Mesendoderm (in vitro differentiated cells): ENCODE measurements around the gene TYSND1.

Experiments
- DNase-seq: peaks from one replicate; pipeline ENCODE4 v3.0.0; 2013
- H2AK5ac ChIP-seq: 2 replicates; pipeline ENCODE4 v1.6.1; 2013; ENCODE audit warnings: low read length, inconsistent platforms
- H2BK120ac ChIP-seq: 2 replicates; pipeline ENCODE4 v1.6.1; 2013; ENCODE audit warnings: low read depth, mild to moderate bottlenecking, low read length, moderate library complexity, mixed read lengths
- H2BK15ac ChIP-seq: replicated peaks from 2 replicates; pipeline ENCODE4 v1.6.1; 2013; ENCODE audit warnings: low read depth, mild to moderate bottlenecking, moderate library complexity
- H2BK5ac ChIP-seq: 2 replicates; pipeline ENCODE4 v1.6.1; 2013; ENCODE audit warnings: low read length, inconsistent platforms
- H3K18ac ChIP-seq: 2 replicates; pipeline ENCODE4 v1.6.1; 2013; ENCODE audit warnings: mild to moderate bottlenecking, low read length, mixed read lengths
- H3K23ac ChIP-seq: one replicate; pipeline ENCODE4 v1.6.1; 2013; ENCODE audit warnings: low read length
- H3K27ac ChIP-seq: 2 replicates; pipeline ENCODE4 v1.5.1; 2013; ENCODE audit warnings: low read depth, mild to moderate bottlenecking, inconsistent platforms, low read length, moderate library complexity
- H3K27me3 ChIP-seq: 2 replicates; pipeline ENCODE4 v1.6.1; 2013; ENCODE audit warnings: low read length, control low read depth, mild to moderate bottlenecking, inconsistent platforms; ENCODE audit not compliant: insufficient read depth, poor library complexity
- H3K36me3 ChIP-seq: 2 replicates; pipeline ENCODE4 v1.6.1; 2013; ENCODE audit warnings: low read length, inconsistent platforms; ENCODE audit not compliant: control insufficient read depth, insufficient read depth
- H3K4ac ChIP-seq: one replicate; pipeline ENCODE4 v1.6.1; 2013; ENCODE audit warnings: low read depth, mild to moderate bottlenecking, low read length, moderate library complexity
- H3K4me1 ChIP-seq: 2 replicates; pipeline ENCODE4 v1.6.1; 2013; ENCODE audit warnings: low read depth, low read length, inconsistent platforms; ENCODE audit not compliant: control insufficient read depth
- H3K4me2 ChIP-seq: 2 replicates; pipeline ENCODE4 v1.6.1; 2013; ENCODE audit warnings: low read length
- H3K4me3 ChIP-seq: 2 replicates; pipeline ENCODE4 v1.5.1; 2013; ENCODE audit warnings: mild to moderate bottlenecking, low read length
- H3K56ac ChIP-seq: one replicate; pipeline ENCODE4 v1.6.1; 2013; ENCODE audit warnings: low read length
- H3K79me1 ChIP-seq: 2 replicates; pipeline ENCODE4 v1.6.1; 2013; ENCODE audit warnings: low read length, inconsistent platforms
- H3K79me2 ChIP-seq: 2 replicates; pipeline ENCODE4 v1.6.1; 2013; ENCODE audit warnings: mild to moderate bottlenecking, low read length; ENCODE audit not compliant: control insufficient read depth, insufficient read depth
- H3K9ac ChIP-seq: 2 replicates; pipeline ENCODE4 v1.6.1; 2013; ENCODE audit warnings: low read length, inconsistent platforms
- H4K5ac ChIP-seq: one replicate; pipeline ENCODE4 v1.6.1; 2013; ENCODE audit warnings: low read length
- H4K8ac ChIP-seq: one replicate; pipeline ENCODE4 v1.6.1; 2013; ENCODE audit warnings: low read depth, mild to moderate bottlenecking, control low read depth, low read length, moderate library complexity
- WGBS: extraction: QIAGEN DNeasy Blood & Tissue Kit; methylation state at CpG from one replicate; pipeline ENCODE4 v1.1.7; 2013; ENCODE audit warnings: low lambda C conversion rate, missing lambda C conversion rate; ENCODE audit not compliant: insufficient coverage; ENCODE audit errors: extremely low coverage; 5-methylcytosine and 5-hydroxymethylcytosine counted together

Gene TYSND1

DNA sequence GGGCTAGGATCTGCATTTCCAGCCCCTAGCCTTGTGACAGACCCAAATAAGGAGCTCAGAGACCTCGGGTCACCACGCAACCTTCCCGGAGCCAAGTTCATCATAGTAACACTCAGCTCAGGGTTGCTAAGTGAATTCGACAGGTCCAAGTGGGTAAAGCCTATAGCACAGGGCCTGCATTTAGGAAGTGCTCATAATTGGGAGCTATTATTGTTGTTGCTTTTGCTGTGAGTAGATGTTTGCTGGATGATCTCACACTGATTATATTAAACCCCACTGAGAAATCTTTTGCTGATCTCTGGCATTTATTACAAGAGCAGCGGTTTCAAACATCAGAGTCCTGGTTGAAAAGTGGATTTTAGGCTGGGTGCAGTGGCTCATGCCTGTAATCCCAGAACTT, 44.1 kb upstream of the TYSND1 start:
- no peak overlapping the region for H3K18ac ChIP-seq
- H2BK5ac ChIP-seq, result no peak overlapping the region
- H3K79me1 ChIP-seq, result no peaks in the 10 kb centered on the region
- no peak overlapping the region for H3K9ac ChIP-seq
- H4K5ac ChIP-seq, result no peak overlapping the region
- no peak overlapping the region for H3K4ac ChIP-seq
- H3K4me2 ChIP-seq, result no peak overlapping the region
- H2BK120ac ChIP-seq, result no peak overlapping the region
- H2AK5ac ChIP-seq, result no peak overlapping the region
- no CpG with 5 or more reads among the region's 5 CpGs for WGBS
- no peak overlapping the region for H4K8ac ChIP-seq
- no peak overlapping the region for H3K27ac ChIP-seq
- H3K27me3 ChIP-seq, result no peaks in the 10 kb centered on the region
- H3K36me3 ChIP-seq, result no peaks in the 10 kb centered on the region
- H3K4me3 ChIP-seq, result no peak overlapping the region
- no peaks in the 10 kb centered on the region for H3K79me2 ChIP-seq
- no peak overlapping the region for H3K56ac ChIP-seq
- no peaks in the 10 kb centered on the region for H3K4me1 ChIP-seq
- DNase-seq, result no peak
- H2BK15ac ChIP-seq, result no peak overlapping the region
- no peak overlapping the region for H3K23ac ChIP-seq

DNA sequence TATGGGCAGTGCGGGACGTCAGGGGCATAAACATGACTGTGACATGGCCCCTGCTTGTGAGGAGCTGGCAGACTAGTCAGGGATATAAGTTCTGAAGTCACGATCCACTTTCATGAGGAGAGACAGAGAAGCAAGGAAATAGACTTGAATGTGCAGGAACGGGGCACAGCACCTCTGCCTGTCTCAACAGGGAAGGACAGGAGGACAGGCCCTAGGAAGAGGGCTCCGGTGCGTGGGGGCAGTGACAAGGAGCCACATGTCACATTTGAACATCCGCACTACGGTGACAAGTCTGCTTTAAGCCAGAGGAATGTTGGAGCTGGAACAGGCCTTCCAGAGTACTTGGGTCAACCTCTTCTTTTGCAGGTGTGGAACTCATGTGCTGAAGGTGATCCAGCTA, 43.6 kb upstream of the TYSND1 start:
- DNase-seq, result no peak
- H3K27me3 ChIP-seq, result no peaks in the 10 kb centered on the region
- no peaks in the 10 kb centered on the region for H3K79me2 ChIP-seq
- no peak overlapping the region for H2AK5ac ChIP-seq
- no peak overlapping the region for H3K23ac ChIP-seq
- H3K27ac ChIP-seq, result no peak overlapping the region
- H3K79me1 ChIP-seq, result no peaks in the 10 kb centered on the region
- H3K4me3 ChIP-seq, result no peak overlapping the region
- no peaks in the 10 kb centered on the region for H3K36me3 ChIP-seq
- no peak overlapping the region for H2BK5ac ChIP-seq
- no peak overlapping the region for H3K9ac ChIP-seq
- no peaks in the 10 kb centered on the region for H3K4me1 ChIP-seq
- no peak overlapping the region for H3K4me2 ChIP-seq
- H2BK15ac ChIP-seq, result no peak overlapping the region
- no peak overlapping the region for H2BK120ac ChIP-seq
- no peak overlapping the region for H4K5ac ChIP-seq
- H3K18ac ChIP-seq, result no peak overlapping the region
- H4K8ac ChIP-seq, result no peak overlapping the region
- WGBS, result no CpG with 5 or more reads among the region's 8 CpGs
- no peak overlapping the region for H3K4ac ChIP-seq
- no peak overlapping the region for H3K56ac ChIP-seq

- DNase-seq, result no peak
- Histone ChIP-seq H4K8ac (no peak overlapping the region), H3K79me1 (no peaks in the 10 kb centered on the region), H3K9ac (no peak overlapping the region), H3K23ac (no peak overlapping the region), H3K4me3 (no peak overlapping the region), H3K27me3 (no peaks in the 10 kb centered on the region), H3K36me3 (no peaks in the 10 kb centered on the region), H2BK120ac (no peak overlapping the region), H2BK5ac (no peak overlapping the region), H2AK5ac (no peak overlapping the region), H3K56ac (no peak overlapping the region), H3K79me2 (no peaks in the 10 kb centered on the region), H4K5ac (no peak overlapping the region), H3K18ac (no peak overlapping the region), H3K4me1 (no peaks in the 10 kb centered on the region), H3K4me2 (no peak overlapping the region), H2BK15ac (no peak overlapping the region), H3K27ac (no peak overlapping the region), H3K4ac (no peak overlapping the region)
- WGBS, result no CpG with 5 or more reads among the region's 1 CpG
These were observed 42.3 kb upstream of the TYSND1 start for GRCh38 chr10:70188768-70189167.

DNA sequence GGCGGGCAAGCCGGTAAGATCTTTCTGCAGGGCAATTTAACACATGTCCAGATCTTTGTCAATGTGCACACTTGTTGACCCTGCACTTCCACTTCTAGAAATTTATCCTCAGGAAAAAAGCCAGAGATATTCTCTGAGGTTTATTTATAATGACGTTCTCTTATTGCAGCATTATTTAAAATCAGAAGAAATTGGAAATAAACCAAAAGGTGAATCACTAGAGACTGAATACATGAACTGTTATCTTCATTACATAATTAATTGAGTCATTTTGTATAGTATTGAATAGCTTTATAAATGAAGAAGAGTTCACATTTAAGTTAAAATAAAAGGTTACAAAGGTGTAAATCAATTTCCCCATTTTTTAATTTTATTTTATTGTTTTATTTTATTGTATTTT, 40.1 kb upstream of the TYSND1 start:
- Histone ChIP-seq H3K4ac (no peak overlapping the region), H3K4me3 (no peak overlapping the region), H3K18ac (no peak overlapping the region), H4K8ac (no peak overlapping the region), H3K4me2 (no peak overlapping the region), H3K79me1 (no peaks in the 10 kb centered on the region), H3K27me3 (no peaks in the 10 kb centered on the region), H3K4me1 (no peaks in the 10 kb centered on the region), H2BK120ac (no peak overlapping the region), H2AK5ac (no peak overlapping the region), H3K36me3 (no peaks in the 10 kb centered on the region), H4K5ac (no peak overlapping the region), H3K9ac (no peak overlapping the region), H2BK15ac (no peak overlapping the region), H3K23ac (no peak overlapping the region), H2BK5ac (no peak overlapping the region), H3K56ac (no peak overlapping the region), H3K79me2 (no peaks in the 10 kb centered on the region), H3K27ac (no peak overlapping the region)
- WGBS, result no CpG with 5 or more reads among the region's 3 CpGs
- DNase-seq, result no peak

DNA sequence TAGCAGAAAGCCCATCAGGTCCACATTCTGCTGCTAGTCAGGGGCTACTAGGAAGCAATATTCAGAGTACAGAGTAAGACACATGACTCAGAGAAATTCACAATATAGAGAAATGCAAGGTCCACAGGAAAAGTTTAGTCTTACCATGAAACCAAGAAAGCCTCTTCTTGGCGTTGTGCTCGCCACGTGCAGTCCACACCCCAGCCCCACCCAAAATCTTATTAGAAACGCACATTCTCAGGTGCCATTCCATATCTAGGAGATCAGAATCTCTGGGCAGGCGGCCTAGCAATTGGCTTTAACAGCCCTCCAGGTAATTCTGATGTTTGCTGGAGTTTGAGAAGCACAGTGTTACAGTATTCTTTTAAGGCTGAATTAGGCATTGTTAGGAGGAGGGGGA, 39.6 kb upstream of the TYSND1 start:
- Histone ChIP-seq H2BK5ac (no peak overlapping the region), H3K56ac (no peak overlapping the region), H4K5ac (no peak overlapping the region), H3K23ac (no peak overlapping the region), H3K79me2 (no peaks in the 10 kb centered on the region), H3K4me1 (no peaks in the 10 kb centered on the region), H3K18ac (no peak overlapping the region), H3K4ac (no peak overlapping the region), H3K27me3 (no peaks in the 10 kb centered on the region), H3K4me2 (no peak overlapping the region), H3K9ac (no peak overlapping the region), H3K79me1 (no peaks in the 10 kb centered on the region), H3K36me3 (no peaks in the 10 kb centered on the region), H4K8ac (no peak overlapping the region), H3K27ac (no peak overlapping the region), H2BK15ac (no peak overlapping the region), H2AK5ac (no peak overlapping the region), H3K4me3 (no peak overlapping the region), H2BK120ac (no peak overlapping the region)
- WGBS, result no CpG with 5 or more reads among the region's 5 CpGs
- no peak for DNase-seq

DNA sequence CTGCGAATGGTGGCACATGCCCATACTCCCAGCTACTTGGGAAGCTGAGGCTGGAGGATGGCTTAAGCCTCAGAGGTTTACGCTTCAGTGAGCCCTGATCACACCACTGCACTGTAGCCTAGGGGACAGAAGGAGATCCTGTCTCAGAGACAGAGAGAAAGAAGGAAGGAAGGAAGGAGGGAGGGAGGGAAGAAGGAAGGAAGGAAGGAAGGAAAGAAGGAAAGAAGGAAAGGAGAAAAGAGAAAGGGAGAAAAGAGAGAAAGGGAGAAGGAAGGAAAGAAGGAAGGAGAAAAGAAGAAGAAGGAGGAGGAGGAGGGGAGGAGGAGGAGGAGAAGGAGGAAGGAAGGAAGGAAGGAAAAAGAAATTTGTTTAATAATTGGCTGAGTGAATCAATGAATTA, 36.8 kb upstream of the TYSND1 start:
- Histone ChIP-seq H3K27me3 (no peaks in the 10 kb centered on the region), H3K4me2 (no peak overlapping the region), H3K27ac (no peak overlapping the region), H4K8ac (no peak overlapping the region), H3K79me1 (no peaks in the 10 kb centered on the region), H2BK15ac (no peak overlapping the region), H3K23ac (no peak overlapping the region), H3K56ac (no peak overlapping the region), H3K79me2 (no peaks in the 10 kb centered on the region), H3K9ac (no peak overlapping the region), H3K4me1 (no peaks in the 10 kb centered on the region), H3K4ac (no peak overlapping the region), H2BK120ac (no peak overlapping the region), H3K36me3 (no peaks in the 10 kb centered on the region), H2BK5ac (no peak overlapping the region), H3K18ac (no peak overlapping the region), H2AK5ac (no peak overlapping the region), H4K5ac (no peak overlapping the region), H3K4me3 (no peak overlapping the region)
- no peak for DNase-seq
- WGBS, result no CpG with 5 or more reads among the region's 2 CpGs
